ENCODE data around the gene LGI4.

LGI4 gene

DNA sequence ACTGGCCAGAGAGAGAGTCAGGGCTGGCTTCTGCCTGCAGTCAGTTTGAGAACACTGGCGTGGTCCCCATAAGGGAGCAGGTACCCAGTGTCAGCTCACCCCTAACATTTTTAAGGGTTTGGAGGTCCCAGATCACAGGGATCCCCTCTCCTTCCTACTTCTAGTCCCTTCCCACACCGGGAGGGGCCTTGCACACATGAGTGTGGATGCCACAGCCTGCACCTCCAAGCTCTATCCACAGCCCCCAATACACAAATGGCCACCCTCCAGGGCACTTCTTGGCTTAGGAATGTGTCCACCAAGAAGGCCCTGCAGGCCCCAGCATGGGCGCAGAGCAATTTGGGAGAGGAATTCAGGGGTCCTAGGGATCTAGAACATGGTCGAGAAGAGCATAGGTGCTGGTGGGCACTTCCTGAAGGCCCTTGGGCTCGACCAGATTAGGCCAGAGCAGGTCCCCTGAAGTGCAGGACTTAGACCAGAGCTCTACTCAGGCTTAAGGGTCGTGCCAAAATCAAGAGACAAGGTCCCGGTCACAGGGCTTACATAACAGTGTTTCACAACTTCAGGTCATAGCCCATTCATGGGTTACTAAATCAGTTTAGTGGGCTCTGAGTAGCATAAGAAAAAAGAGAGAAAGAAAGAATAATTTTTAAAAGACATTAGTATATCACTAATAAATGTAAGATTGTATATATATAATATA lies 35.7 kb upstream of the LGI4 start:
- peaks cover 9% of the 10 kb centered on the region; the same call in 1 of the 2 replicates for H3F3A ChIP-seq (ENCODE audit: low read depth)
- peaks cover 35% of the 10 kb centered on the region for H3K36me3 ChIP-seq (ENCODE audit: insufficient read depth, low read length)

DNA sequence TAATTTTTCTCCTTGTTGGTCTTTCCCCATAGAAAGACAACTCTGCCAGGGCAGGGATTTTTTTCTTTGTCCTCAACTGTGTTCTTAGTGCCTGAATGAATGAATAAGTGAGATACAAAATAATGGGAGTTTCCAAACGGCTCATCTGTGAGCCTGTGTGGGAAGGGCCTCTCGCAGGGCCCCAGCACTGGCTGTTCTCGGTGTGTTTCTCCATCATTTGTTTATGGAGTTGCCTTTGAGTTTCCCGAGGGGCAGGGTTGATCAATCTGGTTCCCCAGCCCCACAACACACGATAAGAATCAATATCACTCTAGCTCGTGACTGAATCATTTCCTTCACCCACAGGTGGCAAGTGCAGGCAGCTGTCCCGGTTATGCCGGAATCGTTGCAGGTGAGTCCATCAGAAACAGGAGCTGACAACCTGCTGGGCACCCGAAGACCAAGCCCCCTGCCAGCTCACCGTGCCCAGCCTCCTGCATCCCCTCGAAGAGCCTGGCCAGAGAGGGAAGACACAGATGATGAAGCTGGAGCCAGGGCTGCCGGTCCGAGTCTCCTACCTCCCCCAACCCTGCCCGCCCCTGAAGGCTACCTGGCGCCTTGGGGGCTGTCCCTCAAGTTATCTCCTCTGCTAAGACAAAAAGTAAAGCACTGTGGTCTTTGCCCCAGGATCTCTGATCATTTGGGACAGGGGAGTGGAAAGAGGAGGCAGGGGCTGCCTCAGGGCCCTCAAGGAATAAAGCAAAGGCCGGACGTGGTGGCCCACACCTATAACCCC lies 34.5 kb upstream of the LGI4 start:
- no peaks in the 10 kb centered on the region for H3K79me2 ChIP-seq (ENCODE audit: insufficient read depth, low read length)
- no peaks in the 10 kb centered on the region for H3K27me3 ChIP-seq (ENCODE audit: insufficient read depth, low read length, poor library complexity, severe bottlenecking)
- H3K4me3 ChIP-seq (ENCODE audit: low read length, poor library complexity, severe bottlenecking), result no peak overlapping the region
- H3K4me1 ChIP-seq (ENCODE audit: insufficient read depth, low read length, poor library complexity, severe bottlenecking), result peaks cover 37% of the 10 kb centered on the region
- H3F3A ChIP-seq (ENCODE audit: low read depth), result peaks cover 9% of the 10 kb centered on the region; the same call in 1 of the 2 replicates
- no peak overlapping the region for H3K9ac ChIP-seq (ENCODE audit: low read depth, low read length, poor library complexity, severe bottlenecking)
- no peak overlapping the region for H2AFZ ChIP-seq (ENCODE audit: low read length)
- H3K36me3 ChIP-seq (ENCODE audit: insufficient read depth, low read length), result peaks cover 46% of the 10 kb centered on the region
- no peak for TF ChIP-seq EZH2phosphoT487 (IDR thresholded peaks at IDR 0.05; ENCODE audit: borderline replicate concordance)
- TF ChIP-seq, protein P1, sequence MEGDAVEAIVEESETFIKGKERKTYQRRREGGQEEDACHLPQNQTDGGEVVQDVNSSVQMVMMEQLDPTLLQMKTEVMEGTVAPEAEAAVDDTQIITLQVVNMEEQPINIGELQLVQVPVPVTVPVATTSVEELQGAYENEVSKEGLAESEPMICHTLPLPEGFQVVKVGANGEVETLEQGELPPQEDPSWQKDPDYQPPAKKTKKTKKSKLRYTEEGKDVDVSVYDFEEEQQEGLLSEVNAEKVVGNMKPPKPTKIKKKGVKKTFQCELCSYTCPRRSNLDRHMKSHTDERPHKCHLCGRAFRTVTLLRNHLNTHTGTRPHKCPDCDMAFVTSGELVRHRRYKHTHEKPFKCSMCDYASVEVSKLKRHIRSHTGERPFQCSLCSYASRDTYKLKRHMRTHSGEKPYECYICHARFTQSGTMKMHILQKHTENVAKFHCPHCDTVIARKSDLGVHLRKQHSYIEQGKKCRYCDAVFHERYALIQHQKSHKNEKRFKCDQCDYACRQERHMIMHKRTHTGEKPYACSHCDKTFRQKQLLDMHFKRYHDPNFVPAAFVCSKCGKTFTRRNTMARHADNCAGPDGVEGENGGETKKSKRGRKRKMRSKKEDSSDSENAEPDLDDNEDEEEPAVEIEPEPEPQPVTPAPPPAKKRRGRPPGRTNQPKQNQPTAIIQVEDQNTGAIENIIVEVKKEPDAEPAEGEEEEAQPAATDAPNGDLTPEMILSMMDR (conservative IDR thresholded peaks at IDR 0.05; ENCODE audit: low read length), result no peak
- no peaks in the 10 kb centered on the region for H3K9me2 ChIP-seq (replicated peaks; ENCODE audit: low read depth, low read length)
- no peak overlapping the region for H3K4me2 ChIP-seq (ENCODE audit: low read depth, low read length, poor library complexity, severe bottlenecking)
- H3K9me3 ChIP-seq (ENCODE audit: insufficient read depth, low read depth, low read length), result peaks cover 7% of the 10 kb centered on the region; the same call in 1 of the 2 replicates
- H4K20me1 ChIP-seq (ENCODE audit: insufficient read depth, low read length, poor library complexity, severe bottlenecking), result no peaks in the 10 kb centered on the region

More for the DNA sequence above, 35.7 kb upstream of the LGI4 start:
- no peak overlapping the region for H2AFZ ChIP-seq (ENCODE audit: low read length)
- H3K4me1 ChIP-seq (ENCODE audit: insufficient read depth, low read length, poor library complexity, severe bottlenecking), result peaks cover 37% of the 10 kb centered on the region
- TF ChIP-seq EZH2phosphoT487 (IDR thresholded peaks at IDR 0.05; ENCODE audit: borderline replicate concordance), result no peak
- TF ChIP-seq, protein P1 (conservative IDR thresholded peaks at IDR 0.05; ENCODE audit: low read length), result no peak
- H3K79me2 ChIP-seq (ENCODE audit: insufficient read depth, low read length), result no peaks in the 10 kb centered on the region
- H3K9me2 ChIP-seq (replicated peaks; ENCODE audit: low read depth, low read length), result no peaks in the 10 kb centered on the region
- no peak overlapping the region for H3K4me2 ChIP-seq (ENCODE audit: low read depth, low read length, poor library complexity, severe bottlenecking)
- peaks cover 7% of the 10 kb centered on the region; the same call in 1 of the 2 replicates for H3K9me3 ChIP-seq (ENCODE audit: insufficient read depth, low read depth, low read length)
- H3K4me3 ChIP-seq (ENCODE audit: low read length, poor library complexity, severe bottlenecking), result no peak overlapping the region
- no peak overlapping the region for H3K9ac ChIP-seq (ENCODE audit: low read depth, low read length, poor library complexity, severe bottlenecking)
- no peaks in the 10 kb centered on the region for H4K20me1 ChIP-seq (ENCODE audit: insufficient read depth, low read length, poor library complexity, severe bottlenecking)
- no peaks in the 10 kb centered on the region for H3K27me3 ChIP-seq (ENCODE audit: insufficient read depth, low read length, poor library complexity, severe bottlenecking)

DNA sequence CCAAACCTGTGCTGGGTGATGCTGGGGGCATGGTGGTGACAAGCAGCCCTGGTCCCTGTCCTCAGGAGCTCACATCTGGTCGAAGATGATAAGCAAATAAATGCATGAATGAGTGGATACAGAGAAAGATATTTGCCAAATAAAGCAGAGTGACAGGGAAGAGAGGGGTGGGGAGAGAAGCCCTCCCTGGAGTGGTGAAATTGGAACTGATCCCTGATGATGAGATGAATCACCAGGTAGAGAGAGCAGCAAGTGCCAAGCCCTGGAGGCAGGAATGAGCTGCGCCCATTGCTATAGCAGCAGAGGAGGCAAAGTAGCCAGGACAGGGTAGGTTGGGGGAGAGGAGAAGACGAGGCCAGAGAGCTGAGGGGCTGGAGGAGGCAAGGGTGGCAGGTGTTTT lies 33.3 kb upstream of the LGI4 start:
- Histone ChIP-seq H3K79me2 (ENCODE audit: insufficient read depth, low read length) (no peaks in the 10 kb centered on the region), H3K4me2 (ENCODE audit: low read depth, low read length, poor library complexity, severe bottlenecking) (peak overlapping the region; percentile 56), H4K20me1 (ENCODE audit: insufficient read depth, low read length, poor library complexity, severe bottlenecking) (no peaks in the 10 kb centered on the region), H3K36me3 (ENCODE audit: insufficient read depth, low read length) (peaks cover 55% of the 10 kb centered on the region), H3K9ac (ENCODE audit: low read depth, low read length, poor library complexity, severe bottlenecking) (peak overlapping the region; percentile 13), H3K4me1 (ENCODE audit: insufficient read depth, low read length, poor library complexity, severe bottlenecking) (peaks cover 37% of the 10 kb centered on the region), H3F3A (ENCODE audit: low read depth) (peaks cover 9% of the 10 kb centered on the region; the same call in 1 of the 2 replicates), H3K9me2 (replicated peaks; ENCODE audit: low read depth, low read length) (no peaks in the 10 kb centered on the region), H3K4me3 (ENCODE audit: low read length, poor library complexity, severe bottlenecking) (no peak overlapping the region), H3K9me3 (ENCODE audit: insufficient read depth, low read depth, low read length) (peaks cover 7% of the 10 kb centered on the region; the same call in 1 of the 2 replicates), H2AFZ (ENCODE audit: low read length) (no peak overlapping the region), H3K27me3 (ENCODE audit: insufficient read depth, low read length, poor library complexity, severe bottlenecking) (no peaks in the 10 kb centered on the region)
- no peak for TF ChIP-seq EZH2phosphoT487 (IDR thresholded peaks at IDR 0.05; ENCODE audit: borderline replicate concordance)
- TF ChIP-seq, protein P1 (conservative IDR thresholded peaks at IDR 0.05; ENCODE audit: low read length), result no peak
